Tibial nerve (tissue), 4 donors: ENCODE measurements around the gene EGFL7.

ENCODE experiments used
- EP300 ChIP-seq, 2 donors: sonication (generic); formaldehyde crosslinking; IDR thresholded peaks; one replicate each; pipeline ENCODE4 v1.6.1; 2017; ENCODE audit warnings: antibody characterized with exemption in 2 of 2, mild to moderate bottlenecking in 1 of 2
- POLR2A ChIP-seq, 2 donors: fragments of 450-650 bp; IDR thresholded peaks; one replicate each; pipeline ENCODE4 v1.6.1; 2017; ENCODE audit warnings: antibody characterized with exemption in 2 of 2, mild to moderate bottlenecking in 2 of 2, moderate library complexity in 2 of 2
- TF ChIP-seq, protein P1 (sequence below), 5 experiments: fragments of 200-600 bp in 3 of 5; fragments of 450-650 bp in 2 of 5; sonication (generic) in 3 of 5; IDR thresholded peaks; one replicate each; pipeline ENCODE4 v1.5.1; 2016 to 2019; ENCODE audit warnings: antibody characterized with exemption in 5 of 5, mild to moderate bottlenecking in 3 of 5, moderate library complexity in 2 of 5

DNA sequence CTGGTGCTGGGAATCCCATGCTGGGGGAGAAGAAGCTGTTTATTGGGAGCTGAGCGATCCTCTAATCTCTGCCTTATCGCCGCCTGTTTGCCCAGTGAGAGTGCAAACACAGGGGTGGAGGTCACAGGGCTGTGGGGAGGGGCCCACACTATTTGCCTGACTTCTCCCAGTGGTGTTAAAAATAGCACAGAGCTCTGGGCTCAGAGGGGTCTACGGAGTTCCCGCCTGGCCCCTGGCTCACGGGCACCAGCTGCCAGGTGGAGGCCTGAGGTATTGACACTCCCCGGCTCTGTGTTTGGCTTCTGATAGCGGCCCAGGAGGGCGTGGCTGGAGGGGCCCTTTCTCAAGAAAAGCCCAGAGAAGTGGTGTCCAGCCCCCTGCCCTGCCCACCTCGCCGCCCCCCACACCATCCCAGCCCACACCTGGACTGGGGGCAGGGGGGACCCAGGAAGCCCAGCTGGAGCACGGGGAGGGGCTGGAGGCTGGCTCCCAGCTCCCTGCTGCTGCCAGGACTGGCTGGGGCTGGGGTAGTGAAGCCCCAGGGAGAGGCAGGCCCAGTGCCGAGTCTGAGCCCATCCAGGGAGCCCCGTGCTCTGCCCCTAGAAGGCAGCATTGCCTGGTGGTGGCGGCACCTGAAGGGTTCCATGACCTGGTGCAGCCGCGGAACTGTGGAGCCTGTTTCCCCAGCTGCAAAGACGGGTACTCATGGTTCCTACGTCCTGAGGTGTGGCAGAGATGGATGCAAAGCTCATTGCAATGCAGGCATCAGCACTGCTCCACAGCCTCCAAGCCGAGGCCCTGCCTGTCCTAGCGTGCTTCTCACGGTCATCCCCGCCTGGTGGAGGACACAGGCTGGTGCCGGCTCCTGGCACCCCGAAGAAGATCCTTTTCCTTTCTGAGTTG lies 35.7 kb upstream of the EGFL7 start:
- TF ChIP-seq, protein P1, sequence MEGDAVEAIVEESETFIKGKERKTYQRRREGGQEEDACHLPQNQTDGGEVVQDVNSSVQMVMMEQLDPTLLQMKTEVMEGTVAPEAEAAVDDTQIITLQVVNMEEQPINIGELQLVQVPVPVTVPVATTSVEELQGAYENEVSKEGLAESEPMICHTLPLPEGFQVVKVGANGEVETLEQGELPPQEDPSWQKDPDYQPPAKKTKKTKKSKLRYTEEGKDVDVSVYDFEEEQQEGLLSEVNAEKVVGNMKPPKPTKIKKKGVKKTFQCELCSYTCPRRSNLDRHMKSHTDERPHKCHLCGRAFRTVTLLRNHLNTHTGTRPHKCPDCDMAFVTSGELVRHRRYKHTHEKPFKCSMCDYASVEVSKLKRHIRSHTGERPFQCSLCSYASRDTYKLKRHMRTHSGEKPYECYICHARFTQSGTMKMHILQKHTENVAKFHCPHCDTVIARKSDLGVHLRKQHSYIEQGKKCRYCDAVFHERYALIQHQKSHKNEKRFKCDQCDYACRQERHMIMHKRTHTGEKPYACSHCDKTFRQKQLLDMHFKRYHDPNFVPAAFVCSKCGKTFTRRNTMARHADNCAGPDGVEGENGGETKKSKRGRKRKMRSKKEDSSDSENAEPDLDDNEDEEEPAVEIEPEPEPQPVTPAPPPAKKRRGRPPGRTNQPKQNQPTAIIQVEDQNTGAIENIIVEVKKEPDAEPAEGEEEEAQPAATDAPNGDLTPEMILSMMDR (IDR thresholded peaks at IDR 0.05), result no peak
- TF ChIP-seq POLR2A (IDR thresholded peaks at IDR 0.05) (no peak), EP300 (IDR thresholded peaks at IDR 0.05) (no peak)
